HG03457 (cell line): Measurements from ENCODE around the gene FARS2.
"Not testable (repeated sequence)": the region's sequence is repeated elsewhere in the genome, so short reads cannot be mapped to it uniquely, and the experiment has no call there.

Experiments used
- ATAC-seq: cut with Tn5 transposase; IDR thresholded peaks from one replicate; pipeline ENCODE4 v1.9.1; 2021; ENCODE audit warnings: moderate number of reproducible peaks; ENCODE audit not compliant: unreplicated experiment

The FARS2 gene

DNA sequence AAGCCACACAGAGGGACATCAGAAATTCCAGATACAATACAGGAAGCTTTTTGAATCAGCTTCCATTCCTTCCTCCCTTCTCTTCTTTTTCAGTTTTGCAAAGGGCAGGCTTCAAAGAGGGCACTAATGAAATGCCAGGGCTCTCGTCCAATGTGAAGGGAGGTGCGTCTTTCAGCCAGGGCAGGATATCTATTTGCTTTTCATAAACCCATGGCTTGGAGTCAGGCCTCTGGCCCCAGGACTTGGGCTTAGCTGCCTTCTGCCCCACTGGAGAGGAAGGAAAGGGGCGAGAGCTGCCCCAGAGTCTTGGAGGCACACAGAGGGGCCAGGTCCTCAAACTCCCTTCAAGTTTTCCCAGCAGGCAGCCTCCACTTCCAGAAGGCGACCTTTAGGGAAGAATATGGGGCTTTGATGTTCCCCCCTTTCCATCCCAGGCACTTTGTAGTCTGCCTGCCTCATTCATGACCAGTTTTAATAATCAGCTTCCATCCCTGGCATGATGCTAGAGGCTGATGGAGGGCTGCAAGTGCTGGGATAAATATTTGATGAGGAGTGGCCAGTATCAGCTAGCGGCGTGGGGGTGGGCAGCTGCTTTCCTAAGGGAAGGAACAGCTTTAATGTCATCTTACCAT, 510.6 kb downstream of the FARS2 start:
- no peak for ATAC-seq

DNA sequence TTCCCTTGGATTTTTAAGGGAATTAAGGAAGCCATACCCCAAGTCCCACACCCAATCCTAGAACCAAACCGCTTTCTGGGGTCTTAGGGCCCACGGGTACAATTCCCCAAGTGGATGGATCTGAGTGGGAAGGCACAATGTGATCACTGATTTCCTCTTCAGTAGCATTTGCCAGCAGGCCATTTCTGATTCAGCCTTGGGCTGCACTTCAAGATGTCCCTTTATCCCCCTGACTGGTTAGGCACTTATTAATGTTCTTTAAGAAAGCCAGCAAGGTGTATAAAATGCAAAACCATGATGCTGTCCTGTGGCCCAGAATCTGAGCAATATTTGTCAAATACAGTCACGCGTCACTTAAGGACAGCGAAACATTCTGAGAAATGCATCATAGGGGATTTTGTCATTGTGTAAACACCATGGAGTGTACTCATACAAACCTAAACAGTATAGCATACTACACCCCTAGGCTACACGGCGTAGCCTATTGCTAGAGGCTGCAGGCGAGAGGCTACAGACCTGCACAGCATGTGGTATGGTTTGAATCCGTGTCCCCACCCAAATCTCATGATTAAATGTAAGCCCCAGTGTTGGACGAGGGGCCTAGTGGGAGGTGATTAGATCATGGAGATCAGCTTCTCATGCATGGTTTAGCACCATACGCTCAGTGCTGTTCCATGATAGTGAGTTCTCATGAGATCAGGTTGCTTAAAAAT, 511.3 kb downstream of the FARS2 start:
- no peak for ATAC-seq

DNA sequence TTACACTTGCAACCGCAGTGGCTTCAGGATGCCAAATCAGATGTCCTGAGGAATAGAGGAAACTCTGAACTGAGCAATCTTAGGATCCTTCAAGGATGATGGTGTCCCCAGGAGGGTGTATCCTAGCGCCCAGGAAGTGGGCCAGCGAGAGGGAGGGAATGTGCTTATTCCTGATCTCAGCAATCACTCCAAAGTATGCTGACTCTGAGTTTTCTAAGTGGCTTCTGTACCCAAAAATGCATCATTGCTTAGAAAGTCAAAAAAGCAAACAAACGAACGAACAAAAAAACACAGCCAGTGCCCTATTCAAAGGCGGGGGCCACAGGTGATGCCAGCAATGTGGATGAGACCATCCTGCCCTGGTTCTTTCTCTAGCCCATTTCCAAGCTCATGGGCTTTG, 514.8 kb downstream of the FARS2 start:
- ATAC-seq = no peak

DNA sequence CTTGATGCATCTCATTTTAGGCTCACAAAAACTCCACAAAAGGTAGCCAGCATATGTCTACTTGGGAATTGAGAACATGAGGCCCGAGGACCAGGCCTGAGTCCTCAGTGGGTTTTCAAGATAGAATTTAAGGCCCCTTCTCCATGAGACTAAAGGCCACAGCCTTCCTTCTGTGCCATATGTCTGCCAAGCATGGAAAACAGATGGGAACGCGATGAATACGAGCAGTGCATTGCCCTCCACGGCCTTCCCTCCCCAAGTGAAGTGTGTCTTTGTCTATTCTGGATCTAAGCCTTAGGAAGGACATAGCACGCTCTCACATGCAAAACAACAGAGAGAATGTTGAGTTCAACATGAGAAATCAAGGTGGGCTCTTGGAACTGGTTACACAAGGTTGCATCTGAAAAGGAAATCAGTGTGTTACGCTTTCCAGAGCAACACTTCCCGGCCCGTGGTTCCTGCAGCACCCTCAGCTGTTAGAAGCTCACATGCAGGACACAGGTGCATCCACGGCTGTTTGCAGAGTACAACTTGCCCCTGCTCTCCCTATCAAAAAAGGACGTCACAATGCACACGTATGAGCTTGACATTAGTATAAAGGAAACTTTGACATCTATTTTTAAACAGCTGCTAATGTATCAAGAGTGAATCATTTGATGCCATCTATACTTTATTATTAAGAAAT, 515.5 kb downstream of the FARS2 start:
- no peak for ATAC-seq

DNA sequence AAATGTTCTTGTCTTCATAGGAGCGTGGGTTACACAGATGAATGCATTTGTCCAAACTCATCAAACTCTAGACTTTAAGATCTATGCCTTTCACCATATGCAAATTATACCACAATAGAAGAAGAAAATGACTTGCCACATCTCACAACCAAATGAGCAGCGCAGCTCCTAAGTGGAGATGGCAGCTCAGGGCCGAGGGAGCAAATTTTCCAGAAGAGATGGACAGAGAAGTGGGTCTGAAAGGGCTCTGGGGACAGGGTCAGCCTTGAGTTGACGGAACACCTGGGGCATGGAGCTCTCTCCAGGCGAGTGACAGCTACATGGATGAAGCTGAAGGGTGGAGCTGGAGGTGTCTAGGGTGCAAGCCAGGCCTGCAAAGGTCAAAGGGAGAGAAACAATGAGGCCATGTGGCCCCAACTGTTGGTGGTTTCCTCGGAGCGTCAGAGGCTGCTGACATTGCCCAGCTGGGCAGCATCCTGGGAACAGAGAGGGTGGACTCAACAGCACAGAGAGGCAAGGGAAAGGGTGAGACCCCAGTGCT, 517.1 kb downstream of the FARS2 start:
- no peak for ATAC-seq

DNA sequence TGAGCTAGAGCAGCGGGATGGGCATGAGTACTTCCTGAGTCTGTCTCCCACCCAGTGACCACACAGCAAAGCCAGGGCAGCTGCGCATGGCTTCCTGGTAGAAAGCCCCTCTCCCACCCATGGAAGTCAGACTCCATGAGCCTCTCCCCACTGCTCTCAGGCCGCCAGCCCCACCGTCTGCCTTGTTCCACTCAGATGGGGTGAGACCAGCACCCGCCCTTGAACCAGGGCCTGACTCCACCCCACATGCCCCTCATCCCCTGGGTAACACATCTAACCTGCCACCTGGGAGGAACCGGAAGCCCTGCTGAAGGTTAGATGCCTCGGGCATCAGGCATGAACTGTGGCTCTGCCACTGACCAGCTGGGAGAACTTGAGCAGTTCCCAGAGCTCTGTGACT, 517.6 kb downstream of the FARS2 start:
- ATAC-seq = no peak

DNA sequence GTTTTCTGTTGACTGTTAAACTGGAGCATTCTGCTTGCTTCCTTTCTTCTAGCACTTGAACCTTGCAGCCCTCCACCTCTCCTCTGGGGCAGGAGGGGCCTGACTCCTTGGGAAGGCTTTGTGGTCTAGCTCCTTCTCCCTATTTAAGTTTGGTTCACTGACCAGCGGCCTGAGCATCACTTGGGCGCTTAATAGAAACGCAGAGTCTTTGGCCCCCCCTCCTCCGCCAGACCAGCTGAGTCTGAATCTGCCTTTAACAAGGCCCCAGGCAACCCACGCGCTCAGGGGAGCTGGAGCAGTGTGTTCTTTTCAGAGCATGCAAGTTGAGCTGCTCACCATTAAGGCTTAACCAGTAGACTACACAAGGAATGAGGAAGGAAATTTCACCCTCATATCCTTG, 519.7 kb downstream of the FARS2 start:
- ATAC-seq = no peak

DNA sequence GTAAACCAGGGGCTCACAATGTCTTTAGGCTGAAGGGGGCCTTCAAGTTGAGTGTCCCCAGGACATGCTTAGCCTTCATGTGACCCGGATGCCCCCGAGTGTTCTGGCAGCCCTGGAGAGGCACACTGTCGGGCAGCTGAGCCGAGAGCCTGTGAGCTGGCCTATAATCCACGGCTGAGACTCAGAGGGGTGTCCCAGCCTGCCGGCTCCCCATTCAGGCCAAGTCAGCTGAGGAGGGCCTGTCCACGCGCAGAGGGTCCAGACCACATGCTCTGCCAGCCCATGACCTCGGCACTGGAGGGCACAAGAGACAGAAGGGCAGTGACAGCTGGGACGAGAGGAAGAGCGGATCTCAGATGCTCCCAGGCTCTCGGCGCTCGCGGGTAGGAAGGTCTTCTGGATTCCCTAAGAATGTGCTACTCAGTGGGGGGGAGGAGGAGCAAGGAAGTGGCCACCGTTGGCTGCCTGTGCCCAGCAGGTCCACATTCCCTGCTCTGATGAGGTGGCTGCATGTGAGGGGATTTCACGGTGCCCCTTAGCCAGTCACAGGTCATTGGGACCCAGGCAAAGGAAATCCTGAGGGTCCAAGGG, 520.7 kb downstream of the FARS2 start:
- no peak for ATAC-seq

DNA sequence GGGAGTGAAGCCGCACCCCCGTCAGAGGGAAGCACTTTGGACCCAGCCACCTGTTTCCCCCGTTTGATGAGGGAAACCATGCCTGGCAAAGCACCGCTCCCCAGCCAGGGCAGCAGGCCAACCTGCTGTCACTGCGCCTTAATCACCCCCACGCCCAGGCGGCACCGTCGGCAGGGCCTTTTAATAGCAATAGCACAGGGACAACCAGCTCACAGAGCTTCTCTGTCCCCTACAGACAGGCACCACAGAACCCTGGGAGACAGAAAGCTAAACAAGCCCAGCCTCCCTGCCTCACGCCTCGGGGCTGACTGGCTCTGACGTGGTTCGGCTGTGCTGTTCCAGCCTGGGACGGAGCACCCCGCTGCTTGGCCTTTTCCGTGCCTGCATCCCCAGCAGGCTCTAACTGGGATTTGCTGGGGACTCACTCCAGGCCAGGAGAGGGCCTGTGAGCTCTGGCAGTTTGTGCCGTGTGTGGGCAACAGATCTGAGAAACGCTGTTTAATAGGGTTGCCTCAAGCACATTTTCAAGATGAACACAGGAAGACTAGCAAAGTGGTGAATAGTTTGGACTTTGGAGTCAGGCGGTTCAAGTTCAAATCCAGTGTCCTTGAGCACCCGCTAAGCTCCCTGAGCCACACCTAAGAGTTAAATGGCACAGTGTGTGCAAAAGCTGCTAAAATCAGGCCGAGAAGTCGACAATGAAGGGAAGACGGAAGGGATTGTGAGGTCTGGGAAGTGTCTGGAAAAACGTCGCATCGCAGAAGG, 521.7 kb downstream of the FARS2 start:
- no peak for ATAC-seq

DNA sequence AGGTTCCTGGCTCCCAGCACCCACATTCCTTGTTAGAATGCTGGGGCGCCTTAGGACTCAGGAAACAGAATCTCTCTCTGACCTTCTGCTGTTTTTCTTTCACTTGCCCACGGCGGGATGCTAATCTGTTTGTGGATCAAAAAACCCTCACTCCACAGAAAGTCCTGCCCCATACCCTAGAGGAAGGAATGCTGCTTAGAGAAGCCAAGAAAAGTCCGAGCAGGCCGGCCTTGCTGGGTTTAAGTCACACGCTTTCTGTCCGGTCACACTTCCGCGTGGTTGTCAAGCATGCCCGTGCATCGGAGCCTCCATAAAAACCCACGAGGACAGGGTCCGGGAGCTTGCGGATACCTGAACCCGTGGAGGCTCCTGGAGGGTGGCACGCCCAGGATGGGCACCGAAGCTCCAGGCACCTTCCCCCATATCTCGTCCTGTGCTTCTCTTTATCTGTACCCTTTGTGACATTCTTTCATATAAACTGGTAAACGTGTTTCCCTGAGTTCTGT, 522.3 kb downstream of the FARS2 start:
- no peak for ATAC-seq

DNA sequence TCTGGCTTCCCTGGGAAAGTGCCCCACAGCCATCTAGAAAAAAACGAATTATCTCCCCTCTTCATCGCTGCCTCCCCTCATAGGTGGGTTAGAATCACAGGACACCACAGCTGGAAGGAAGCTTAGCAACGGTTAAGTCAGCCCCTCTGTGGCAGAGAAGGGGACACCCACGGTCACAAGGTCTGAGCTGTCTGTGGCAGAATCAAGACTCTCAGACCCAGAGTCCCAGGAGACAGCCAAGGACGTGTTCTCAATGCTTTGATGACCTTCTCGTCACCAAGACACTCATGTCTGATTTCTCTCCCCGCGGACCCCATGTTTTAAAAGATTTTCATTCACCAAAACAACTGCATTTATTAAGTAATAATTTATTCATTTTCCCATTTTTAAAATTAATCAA, 523.9 kb downstream of the FARS2 start:
- no peak for ATAC-seq

DNA sequence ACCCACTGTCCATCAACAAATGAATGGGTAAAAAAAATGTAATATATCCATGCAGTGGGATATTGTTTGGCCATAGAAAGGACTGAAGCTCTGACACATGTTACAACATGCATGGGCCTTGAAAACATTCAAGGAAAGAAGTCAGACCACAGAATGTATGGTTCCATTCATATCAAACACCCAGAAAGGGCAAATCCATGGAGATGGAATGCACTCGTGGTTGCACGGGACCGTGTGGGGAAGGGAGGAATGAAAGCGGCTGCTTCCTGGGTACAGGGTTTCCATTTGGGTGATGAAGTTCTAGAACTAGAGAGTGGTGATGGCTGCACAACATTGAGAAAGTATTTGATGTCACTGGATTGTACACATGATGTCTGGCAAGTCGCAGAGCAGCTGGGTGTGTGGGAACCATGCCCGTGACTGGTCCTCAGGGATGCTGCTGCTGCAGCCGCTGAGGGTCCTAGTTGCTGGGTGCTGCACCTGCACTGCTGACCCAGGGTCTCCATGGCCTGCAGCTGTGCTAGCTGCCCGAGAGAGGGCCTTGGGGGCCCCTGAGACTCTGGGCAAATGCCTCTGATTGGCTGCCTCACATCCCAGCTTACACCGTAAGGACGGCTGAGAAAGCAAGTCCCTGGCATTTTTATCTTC, 525.1 kb downstream of the FARS2 start:
- ATAC-seq = no peak

DNA sequence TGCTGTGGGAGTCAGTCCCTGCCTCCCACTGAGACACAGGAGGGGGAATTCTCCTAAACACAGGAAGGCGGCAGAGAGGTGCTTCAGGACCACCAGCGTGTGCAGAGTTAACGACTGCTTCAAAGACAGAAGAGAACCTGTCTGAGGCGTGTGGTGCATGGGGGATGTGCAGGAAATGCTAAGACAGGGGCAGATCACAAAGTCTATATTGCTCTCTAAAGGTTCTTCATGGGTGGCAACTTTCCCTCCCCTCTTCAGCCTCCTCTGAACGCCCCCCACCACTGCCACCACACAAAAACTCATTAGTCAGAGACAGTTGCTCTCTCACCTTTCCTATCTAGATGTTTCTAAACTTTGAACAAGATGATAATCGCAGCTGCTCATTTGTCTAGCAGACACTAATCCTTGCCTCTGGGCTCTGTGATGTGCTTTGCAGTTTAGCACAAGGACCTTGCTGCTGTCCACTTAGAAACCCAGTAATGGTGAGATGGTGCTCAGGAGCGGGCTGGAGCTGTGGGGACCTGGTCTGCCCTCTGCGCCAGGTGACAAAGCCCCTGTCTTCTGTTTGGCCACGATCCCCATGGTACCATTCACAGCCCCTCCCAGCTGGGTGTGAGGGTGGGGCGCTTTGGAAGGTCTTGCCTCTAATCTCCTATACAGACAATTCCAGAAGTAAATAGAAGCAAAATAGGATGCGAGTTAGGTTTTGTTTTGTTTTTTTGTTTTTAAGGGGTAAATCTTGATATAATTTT, 525.8 kb downstream of the FARS2 start:
- no peak for ATAC-seq

DNA sequence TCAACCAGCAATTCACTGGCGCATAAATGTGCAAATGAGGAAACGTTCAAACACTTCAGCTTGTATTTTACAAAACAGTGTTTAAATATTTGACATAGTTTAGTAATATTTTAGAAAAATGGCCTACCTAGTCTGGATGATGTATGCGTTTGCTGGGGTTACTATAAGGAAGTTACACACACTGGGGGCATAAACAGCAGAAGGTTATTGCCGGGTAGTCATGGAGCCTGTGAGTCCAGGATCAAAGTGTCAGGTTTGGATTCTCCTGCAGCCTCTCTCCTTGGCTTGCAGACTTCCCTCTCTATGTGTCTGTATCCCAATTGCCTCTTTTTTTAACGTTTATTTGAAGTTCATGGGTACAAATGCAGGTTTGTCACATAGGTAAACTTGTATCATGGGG, 528.1 kb downstream of the FARS2 start:
- ATAC-seq = not testable (repeated sequence)

DNA sequence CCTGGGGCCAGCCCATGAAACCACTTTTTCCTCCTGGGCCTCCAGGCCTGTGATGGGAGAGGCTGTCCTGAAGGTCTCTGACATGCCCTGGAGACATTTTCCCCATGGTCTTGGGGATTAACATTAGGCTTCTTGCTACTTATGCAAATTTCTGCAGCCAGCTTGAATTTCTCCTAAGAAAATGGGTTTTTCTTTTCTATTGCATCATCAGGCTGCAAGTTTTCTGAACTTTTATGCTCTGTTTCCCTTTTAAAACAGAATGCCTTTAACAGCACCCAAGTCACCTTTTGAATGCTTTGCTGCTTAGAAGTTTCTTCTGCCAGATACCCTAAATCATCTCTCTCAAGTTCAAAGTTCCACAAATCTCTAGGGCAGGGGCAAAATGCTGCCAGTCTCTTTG, 535.2 kb downstream of the FARS2 start:
- ATAC-seq = not testable (repeated sequence)

DNA sequence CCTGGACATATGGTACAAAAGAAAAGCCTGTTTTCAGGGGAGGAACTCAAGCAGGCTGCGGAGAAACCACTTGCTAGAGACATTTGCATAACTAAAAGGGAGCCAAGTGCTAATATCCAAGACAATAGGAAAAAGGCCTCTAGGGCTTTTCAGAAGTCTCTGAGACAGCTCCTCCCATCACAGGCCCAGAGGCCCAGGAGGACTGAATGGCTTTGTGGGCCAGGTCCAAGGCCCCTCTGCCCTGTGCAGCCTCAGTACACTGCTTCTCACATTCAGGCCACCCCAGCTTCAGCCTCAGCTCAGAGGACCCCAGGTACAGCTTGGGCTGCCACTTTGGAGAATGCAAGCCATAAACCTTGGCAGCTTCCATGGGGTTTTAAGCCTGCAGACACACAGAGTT, 545.1 kb downstream of the FARS2 start:
- not testable (repeated sequence) for ATAC-seq

DNA sequence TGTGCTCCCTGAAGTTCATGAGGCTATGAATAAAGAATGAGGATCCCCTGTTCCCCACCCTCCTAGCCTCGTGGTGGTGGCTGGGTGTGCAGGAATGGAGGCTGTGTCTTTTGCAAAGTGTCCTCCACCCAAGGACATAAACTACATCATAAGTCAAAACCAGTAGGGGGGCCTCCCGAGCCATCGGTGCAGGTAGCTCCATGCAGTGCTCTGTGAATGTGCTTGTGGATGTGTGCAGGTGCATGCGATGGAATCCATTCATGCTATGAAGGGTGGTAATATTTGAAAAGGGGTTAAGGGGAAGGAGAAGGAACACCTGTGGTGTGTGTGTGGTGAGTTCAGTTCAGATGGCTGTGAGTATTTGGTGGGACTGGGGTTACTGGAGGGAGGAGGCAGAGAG, 548.1 kb downstream of the FARS2 start:
- ATAC-seq = no peak

DNA sequence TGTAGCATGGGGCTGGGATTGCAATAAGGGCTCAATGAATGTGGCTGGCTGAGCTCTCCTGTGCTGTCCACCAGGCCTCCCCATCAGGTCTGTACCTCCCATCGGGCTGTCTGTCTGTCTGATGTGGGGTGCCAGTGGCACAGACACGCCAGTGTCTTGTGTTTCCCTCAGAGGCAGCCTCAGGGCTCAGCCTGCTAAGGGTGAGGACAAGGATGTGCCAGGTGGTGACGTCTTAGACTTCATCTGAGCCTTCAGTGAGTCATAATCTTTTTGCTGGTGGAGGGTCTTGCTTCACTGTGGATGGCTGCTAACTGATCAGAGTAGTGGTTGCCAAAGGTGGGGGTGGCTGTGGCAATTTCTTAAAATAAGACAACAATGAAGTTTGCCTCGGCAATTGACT, 550.7 kb downstream of the FARS2 start:
- ATAC-seq = no peak

DNA sequence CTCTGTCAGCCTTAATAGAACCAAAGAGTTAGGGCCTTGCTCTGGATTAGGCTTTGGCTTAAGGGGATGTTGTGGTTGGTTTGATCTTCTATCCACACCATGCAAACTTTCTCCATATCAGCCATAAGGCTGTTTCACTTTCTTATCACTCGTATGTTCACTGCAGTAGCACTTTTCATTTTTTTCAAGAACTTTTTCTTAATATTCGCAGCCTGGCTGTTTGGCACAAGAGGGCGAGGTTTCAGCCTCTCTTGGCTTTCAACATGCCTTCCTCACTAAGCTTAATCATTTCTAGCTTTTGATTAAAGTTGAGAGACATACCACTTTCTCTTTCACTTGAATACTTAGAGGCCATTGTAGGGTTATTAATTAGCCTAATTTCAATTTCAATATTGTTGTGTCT, 552.3 kb downstream of the FARS2 start:
- peak; percentile 64 for ATAC-seq
